NCI-H774 (cell line): ENCODE results near the gene ZBED4.

Experiments
- DNase-seq: peaks from one replicate; lab custom pipeline; 2025; lab: John Stamatoyannopoulos, UW

Gene ZBED4

GRCh38 chr22:49936018-49936972, 82.7 kb downstream of the ZBED4 start:
- DNase-seq, result peak; percentile 47

DNA sequence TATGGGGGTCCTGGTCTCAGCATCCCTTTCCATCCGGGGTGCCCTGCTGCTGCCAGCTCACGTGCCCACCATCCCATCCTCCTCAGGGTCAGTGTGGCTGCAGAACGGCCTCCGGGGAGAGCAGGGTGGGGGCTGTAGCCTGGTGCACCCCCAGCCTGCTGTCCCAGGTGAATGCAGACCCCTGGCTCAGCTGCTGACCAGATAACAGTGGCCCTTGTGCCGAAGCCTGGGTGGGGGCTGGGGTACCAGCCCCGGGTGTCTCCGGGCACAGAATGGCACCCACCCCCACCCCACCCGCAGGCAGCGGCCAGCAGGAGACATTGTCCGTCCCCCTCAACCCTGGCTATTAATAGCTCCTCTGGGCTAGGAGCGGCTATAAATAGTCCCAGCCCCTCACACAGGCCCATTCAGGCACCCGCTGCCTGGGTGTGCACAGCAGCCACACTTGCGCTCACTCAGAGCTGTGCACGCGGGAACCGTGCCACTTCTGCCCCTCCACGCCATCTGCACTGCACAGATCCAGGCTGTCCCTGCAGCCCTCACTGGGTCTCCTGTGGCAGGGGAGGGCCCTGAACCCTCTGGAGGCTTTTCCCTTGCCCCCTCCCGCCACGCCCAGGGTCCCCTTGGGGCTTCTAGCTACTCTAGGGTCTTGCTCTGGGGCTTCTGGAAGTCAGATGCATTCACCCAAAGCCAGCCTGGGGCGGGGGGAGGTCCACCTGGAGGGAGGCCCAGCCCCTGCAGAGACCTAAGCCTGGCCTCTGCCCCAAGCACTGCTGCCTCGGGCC, 83.5 kb downstream of the ZBED4 start:
- no peak for DNase-seq

DNA sequence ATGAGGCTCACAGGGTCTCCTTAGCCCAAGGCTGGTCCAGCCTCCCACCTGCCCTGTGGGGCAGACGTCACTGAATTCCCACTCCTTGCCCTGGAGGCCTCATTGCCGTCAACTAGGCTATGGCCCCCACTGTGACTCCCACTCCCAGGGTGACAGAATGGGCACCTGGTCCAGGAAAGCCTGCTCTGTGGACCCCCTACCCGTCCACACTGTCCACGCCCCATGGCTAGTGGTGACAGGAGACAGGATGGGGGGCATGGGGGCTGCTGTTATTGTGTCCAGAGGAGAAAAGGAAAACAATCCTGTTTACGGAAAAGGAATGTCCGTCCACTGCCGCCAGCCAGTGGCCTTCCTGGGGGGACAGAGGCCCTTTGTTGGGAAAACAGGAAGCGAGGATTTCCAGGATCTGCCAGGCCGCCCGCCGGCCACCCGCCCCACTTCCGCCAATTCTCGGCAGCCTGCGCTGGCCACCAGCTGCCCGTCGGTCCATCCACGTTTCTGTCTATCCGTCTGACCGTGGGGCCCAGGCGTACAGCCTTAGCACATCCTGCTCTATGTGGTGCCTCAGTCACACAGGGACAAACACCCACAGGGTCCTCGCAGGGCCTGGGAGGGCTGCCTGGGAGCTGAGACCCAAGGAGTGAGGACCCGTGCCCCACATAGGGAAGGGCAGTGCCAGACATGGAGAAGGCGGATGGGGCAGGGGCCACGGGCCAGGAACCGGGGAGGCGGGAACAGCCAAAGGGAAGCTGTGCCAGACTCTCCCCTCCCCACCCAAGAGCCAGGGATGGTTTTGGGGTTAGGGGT, 84.3 kb downstream of the ZBED4 start:
- no peak for DNase-seq

GRCh38 chr22:49938565-49939136, 85.0 kb downstream of the ZBED4 start:
- DNase-seq, result no peak
